Progenitor cell of endocrine pancreas (in vitro differentiated cells): ENCODE data around the gene MACROD2. TPM values are rescaled to one million over a fixed set of nuclear protein-coding genes. Genes with fewer than 3 reads are reported as not detected.

Source experiments
- DNase-seq: peaks from one replicate; pipeline ENCODE4 v3.0.0; 2021; ENCODE audit warnings: low spot score; ENCODE audit not compliant: unreplicated experiment
- H3K27ac Mint-ChIP-seq: 2 replicates; pipeline ENCODE4 v1.8.0; 2021; ENCODE audit warnings: mild to moderate bottlenecking, moderate library complexity, mixed read lengths
- H3K27me3 Mint-ChIP-seq: 2 replicates; pipeline ENCODE4 v1.8.0; 2021; ENCODE audit warnings: mixed read lengths
- H3K36me3 Mint-ChIP-seq: 2 replicates; pipeline ENCODE4 v1.8.0; 2022; ENCODE audit warnings: mixed read lengths; ENCODE audit not compliant: insufficient read depth
- H3K4me1 Mint-ChIP-seq: 2 replicates; pipeline ENCODE4 v1.8.0; 2021; ENCODE audit warnings: low read depth, mixed read lengths
- H3K4me3 Mint-ChIP-seq: 2 replicates; pipeline ENCODE4 v1.8.0; 2021; ENCODE audit warnings: low read depth, mild to moderate bottlenecking, moderate library complexity, mixed read lengths
- H3K9me3 Mint-ChIP-seq: 2 replicates; pipeline ENCODE4 v1.8.0; 2021; ENCODE audit warnings: low read depth, mixed read lengths
- CTCF ChIP-seq: fragments of 200-600 bp; sonication (generic); IDR thresholded peaks from one replicate; pipeline ENCODE4 v1.5.0; 2021; ENCODE audit warnings: antibody characterized with exemption, mild to moderate bottlenecking; ENCODE audit not compliant: unreplicated experiment
- total RNA-seq: library from RNA; stranded (reverse); gene quantifications from 2 replicates; pipeline ENCODE4 v1.2.1, GENCODE V29; 2021

Gene MACROD2
- total RNA-seq, 1 donor from 2014 or later: 7.6 TPM

GRCh38 chr20:15072316-15072715 lies 1077.0 kb downstream of the MACROD2 start:
- Mint-ChIP-seq H3K9me3 (peaks cover 12% of the 10 kb centered on the region), H3K27me3 (no peaks in the 10 kb centered on the region), H3K4me1 (no peaks in the 10 kb centered on the region), H3K36me3 (no peaks in the 10 kb centered on the region), H3K27ac (no peak overlapping the region), H3K4me3 (no peak overlapping the region)
- TF ChIP-seq CTCF: no peak
- no peak for DNase-seq

DNA sequence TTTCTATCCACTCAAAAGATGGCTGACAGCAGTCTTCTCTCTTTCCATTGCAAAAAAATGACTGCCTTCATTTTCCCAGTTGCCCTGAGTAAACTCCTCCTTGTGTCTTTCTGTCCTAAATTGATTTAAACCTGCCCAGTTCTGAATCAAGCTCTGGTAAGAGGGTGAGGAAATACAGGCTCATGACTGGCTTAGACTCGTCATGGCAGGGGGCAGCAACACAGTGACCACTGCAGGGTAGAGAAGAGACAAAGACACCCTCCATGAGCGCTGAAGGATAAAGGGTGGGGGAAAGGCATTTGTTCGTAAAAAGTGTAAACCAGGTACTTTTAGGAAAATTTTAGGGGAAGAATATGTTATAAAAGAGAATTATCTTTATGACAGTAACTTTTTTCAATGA lies 1080.3 kb downstream of the MACROD2 start:
- H3K4me3 Mint-ChIP-seq: no peak overlapping the region
- H3K27ac Mint-ChIP-seq: no peak overlapping the region
- DNase-seq: no peak
- H3K9me3 Mint-ChIP-seq: no peaks in the 10 kb centered on the region
- no peak for TF ChIP-seq CTCF
- no peaks in the 10 kb centered on the region for H3K36me3 Mint-ChIP-seq
- H3K27me3 Mint-ChIP-seq: no peaks in the 10 kb centered on the region
- peaks cover 3% of the 10 kb centered on the region for H3K4me1 Mint-ChIP-seq

DNA sequence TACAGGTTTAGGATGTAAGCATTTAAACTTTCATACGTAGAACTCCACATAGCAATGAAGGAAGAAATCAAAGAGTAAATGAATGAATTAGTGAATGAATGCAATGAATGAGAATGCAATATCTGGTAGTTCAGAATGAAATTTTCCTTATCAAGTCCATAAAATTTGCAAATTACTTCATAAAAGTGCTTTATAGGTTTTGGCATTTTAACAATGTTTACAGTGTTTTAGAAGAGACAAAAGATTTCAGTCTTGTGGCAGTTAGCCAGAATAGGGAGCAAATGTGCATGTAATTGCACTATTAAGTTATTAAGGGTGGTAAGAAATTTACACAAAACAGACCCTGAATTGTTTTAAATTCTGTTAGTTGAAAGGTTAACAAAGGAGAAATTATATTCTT lies 1081.5 kb downstream of the MACROD2 start:
- H3K4me3 Mint-ChIP-seq: no peak overlapping the region
- no peak for DNase-seq
- TF ChIP-seq CTCF: no peak
- H3K9me3 Mint-ChIP-seq: no peaks in the 10 kb centered on the region
- H3K36me3 Mint-ChIP-seq: no peaks in the 10 kb centered on the region
- H3K27me3 Mint-ChIP-seq: no peaks in the 10 kb centered on the region
- H3K4me1 Mint-ChIP-seq: peaks cover 3% of the 10 kb centered on the region
- no peak overlapping the region for H3K27ac Mint-ChIP-seq

DNA sequence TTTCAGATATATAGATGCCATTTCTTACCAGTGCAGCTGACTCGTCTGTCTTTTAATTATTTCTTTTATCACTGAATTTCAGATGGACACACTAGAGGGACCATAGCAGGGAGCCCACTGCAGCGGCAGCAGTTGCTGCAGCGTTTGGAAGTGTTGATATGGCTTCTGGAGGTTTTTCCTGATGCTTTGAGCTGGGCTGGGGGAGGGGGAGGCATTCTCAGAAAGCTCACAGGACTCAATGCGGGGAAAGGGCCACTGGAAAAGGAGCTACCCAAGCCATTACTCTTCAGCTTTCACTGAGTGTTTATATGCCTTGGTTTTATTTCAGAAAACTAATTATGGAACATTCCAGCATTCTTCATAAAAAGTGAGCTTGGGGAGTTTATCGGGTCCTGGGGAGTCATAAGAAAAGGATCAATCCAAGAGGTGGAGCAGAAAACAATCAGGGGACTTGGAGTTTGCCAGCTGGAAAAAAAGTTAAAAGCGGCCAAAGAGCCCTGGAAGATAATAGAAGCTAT lies 1082.5 kb downstream of the MACROD2 start:
- Mint-ChIP-seq H3K27ac (no peak overlapping the region), H3K36me3 (no peaks in the 10 kb centered on the region), H3K4me3 (no peak overlapping the region), H3K9me3 (no peaks in the 10 kb centered on the region), H3K4me1 (peaks cover 3% of the 10 kb centered on the region), H3K27me3 (no peaks in the 10 kb centered on the region)
- no peak for TF ChIP-seq CTCF
- no peak for DNase-seq

DNA sequence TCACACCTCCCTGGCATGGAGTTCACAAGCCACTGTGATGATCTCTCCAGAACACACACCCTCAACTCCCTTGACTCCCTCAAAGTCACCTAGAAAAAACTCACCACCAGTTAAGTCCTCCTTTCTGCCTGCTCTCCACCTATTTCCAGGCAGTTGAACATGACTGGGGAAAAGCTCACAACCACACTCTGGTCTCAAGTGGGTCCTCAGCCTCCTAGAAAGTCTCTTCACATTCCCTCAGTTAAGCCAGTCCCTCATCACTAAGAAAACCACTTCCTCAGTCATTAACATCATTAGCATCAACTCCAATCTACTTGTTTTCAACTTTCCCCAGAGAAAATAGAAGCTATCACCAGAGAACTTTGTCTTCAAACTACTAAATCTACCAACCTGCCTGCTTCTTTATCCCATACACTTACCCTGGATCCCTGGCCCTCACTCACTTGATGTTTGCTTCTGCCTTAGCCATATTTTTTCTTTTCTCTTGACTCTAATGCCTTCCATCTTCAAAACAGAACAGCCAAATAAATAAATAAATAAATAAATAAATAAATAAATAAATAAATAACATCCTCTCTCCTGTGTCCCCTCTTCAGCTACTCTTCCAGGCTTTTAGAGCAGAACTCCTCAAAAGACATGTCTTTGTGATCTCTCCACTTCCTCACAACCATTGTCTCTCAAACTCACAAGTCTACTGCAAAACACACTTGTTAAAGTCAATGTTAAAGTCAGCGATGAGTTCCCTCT lies 1084.5 kb downstream of the MACROD2 start:
- Mint-ChIP-seq H3K36me3 (no peaks in the 10 kb centered on the region), H3K27ac (no peak overlapping the region), H3K9me3 (no peaks in the 10 kb centered on the region), H3K4me1 (peaks cover 3% of the 10 kb centered on the region), H3K4me3 (no peak overlapping the region), H3K27me3 (no peaks in the 10 kb centered on the region)
- DNase-seq: no peak
- no peak for TF ChIP-seq CTCF
